Activated naive CD4-positive, alpha-beta T cell treated with anti-CD3 and anti-CD28 coated beads, Interleukin-2, amount 50 U/mL, for 16 hours (primary cell): ENCODE measurements around the gene PRTN3.
"Not testable (repeated sequence)": the region's sequence is repeated elsewhere in the genome, so short reads cannot be mapped to it uniquely, and the experiment has no call there.

Experiments used
- DNase-seq: peaks from one replicate; pipeline ENCODE4 v3.0.0-alpha.2; 2020

The PRTN3 gene

GRCh38 chr19:816500-816857, 24.3 kb upstream of the PRTN3 start:
- no peak for DNase-seq

GRCh38 chr19:820212-820611, 20.6 kb upstream of the PRTN3 start:
- DNase-seq, result not testable (repeated sequence)

GRCh38 chr19:821231-821824, 19.5 kb upstream of the PRTN3 start:
- no peak for DNase-seq

- DNase-seq, result no peak
These were observed 18.8 kb upstream of the PRTN3 start, which contains the start of gene PLPPR3 for GRCh38 chr19:821825-822503. Gene PLPPR3, minus strand, starts transcription at chr19:821955. Its CDS starts 396 bp downstream, at chr19:821559.

- DNase-seq, result no peak
These were observed 17.2 kb upstream of the PRTN3 start for GRCh38 chr19:823565-824121.

- DNase-seq, result no peak
These were observed 15.9 kb upstream of the PRTN3 start for GRCh38 chr19:824885-825284.

GRCh38 chr19:825897-826644, 14.7 kb upstream of the PRTN3 start:
- no peak for DNase-seq

- DNase-seq, result no peak
These were observed 13.5 kb upstream of the PRTN3 start for GRCh38 chr19:827314-827709.

- DNase-seq, result no peak
These were observed 13.0 kb upstream of the PRTN3 start, which contains the start of gene AZU1 for GRCh38 chr19:827710-828321. Gene AZU1, plus strand, starts transcription at chr19:827837. Its CDS starts 10 bp downstream, at chr19:827847.

- no peak for DNase-seq
These were observed 11.6 kb upstream of the PRTN3 start for GRCh38 chr19:829129-829758.

- no peak for DNase-seq
These were observed 9.1 kb upstream of the PRTN3 start for GRCh38 chr19:831407-832369.

GRCh38 chr19:834216-834615, 6.6 kb upstream of the PRTN3 start:
- DNase-seq, result no peak

GRCh38 chr19:835210-835810, 5.5 kb upstream of the PRTN3 start:
- no peak for DNase-seq

GRCh38 chr19:842802-843179, 2.0 kb downstream of the PRTN3 start:
- not testable (repeated sequence) for DNase-seq

- peak; percentile 15 for DNase-seq
These were observed 2.5 kb downstream of the PRTN3 start for GRCh38 chr19:843180-843835.

GRCh38 chr19:843836-844545, 3.2 kb downstream of the PRTN3 start:
- no peak for DNase-seq

- no peak for DNase-seq
These were observed 3.8 kb downstream of the PRTN3 start for GRCh38 chr19:844546-844971.

GRCh38 chr19:845707-846521, 5.1 kb downstream of the PRTN3 start:
- DNase-seq, result no peak

GRCh38 chr19:848386-848921, 7.7 kb downstream of the PRTN3 start:
- no peak for DNase-seq
